Esophagus muscularis mucosa (tissue), 4 donors: ENCODE measurements around the gene MEG3. TPM values are rescaled to one million over a fixed set of nuclear protein-coding genes. Genes with fewer than 3 reads are reported as not detected.

Source experiments
- DNase-seq: peaks from one replicate; pipeline ENCODE4 v3.0.0-alpha.2; 2017; ENCODE audit errors: extremely low spot score
- H3K27ac ChIP-seq, 4 donors: fragments of 200-600 bp; sonication (generic); replicated peaks in 1 of 4; 1 replicate in 3 of 4; 2 replicates in 1 of 4; pipeline ENCODE4 v1.5.1; 2016 to 2019; ENCODE audit warnings: mild to moderate bottlenecking in 1 of 4
- H3K27me3 ChIP-seq, 4 donors: fragments of 200-600 bp; sonication (generic); one replicate each; pipeline versions ENCODE4 v1.5.1 to v1.6.0; 2016 to 2019
- H3K36me3 ChIP-seq, 4 donors: fragments of 200-600 bp; sonication (generic); one replicate each; pipeline ENCODE4 v1.5.1; 2016 to 2019
- H3K4me1 ChIP-seq, 4 donors: fragments of 200-600 bp; sonication (generic); one replicate each; pipeline ENCODE4 v1.5.1; 2016 to 2019
- H3K4me3 ChIP-seq, 4 donors: fragments of 200-600 bp; sonication (generic); 1 replicate in 2 of 4; 2 replicates in 2 of 4; pipeline ENCODE4 v1.5.1; 2016 to 2019; ENCODE audit warnings: mild to moderate bottlenecking in 4 of 4, moderate library complexity in 1 of 4
- H3K9me3 ChIP-seq, 4 donors: fragments of 200-600 bp; sonication (generic); 1 replicate in 3 of 4; 2 replicates in 1 of 4; pipeline ENCODE4 v1.5.1; 2016 to 2019
- EP300 ChIP-seq: sonication (generic); formaldehyde crosslinking; IDR thresholded peaks from one replicate; pipeline ENCODE4 v1.6.1; 2017; ENCODE audit warnings: antibody characterized with exemption
- POLR2A ChIP-seq: fragments of 450-650 bp; IDR thresholded peaks from one replicate; pipeline ENCODE4 v1.6.1; 2017; ENCODE audit warnings: antibody characterized with exemption, moderate library complexity, mild to moderate bottlenecking, low read depth
- POLR2AphosphoS5 ChIP-seq, 2 donors: sonication (generic); formaldehyde crosslinking; IDR thresholded peaks; one replicate each; pipeline ENCODE4 v1.6.1; 2017; ENCODE audit warnings: antibody characterized with exemption in 2 of 2
- WGBS: methylation state at CpG from one replicate; pipeline ENCODE4 v1.1.5; 2018; 5-methylcytosine and 5-hydroxymethylcytosine counted together
- intact Hi-C: fragments of 100-400 bp; cut with DNase I; formaldehyde crosslinking; loops from one replicate; pipeline ENCODE4 v1.15.1; 2023
- total RNA-seq, 4 donors: library from RNA; depleted of rRNA; stranded (reverse); fragments of >200 nt; gene quantifications; one replicate each; pipeline versions ENCODE4 v1.1.0 to v1.2.1, GENCODE V29; 2016
- TF ChIP-seq, protein P1 (sequence below), 3 experiments: fragments of 200-600 bp in 2 of 3; fragments of 450-650 bp in 1 of 3; sonication (generic) in 2 of 3; IDR thresholded peaks; one replicate each; pipeline ENCODE4 v1.5.1; 2017 to 2019; ENCODE audit warnings: antibody characterized with exemption in 3 of 3, mild to moderate bottlenecking in 2 of 3, moderate library complexity in 1 of 3

MEG3 gene
- total RNA-seq, 4 donors from 2014 or later: 9.4 to 53.2 (median 22.1) TPM

DNA sequence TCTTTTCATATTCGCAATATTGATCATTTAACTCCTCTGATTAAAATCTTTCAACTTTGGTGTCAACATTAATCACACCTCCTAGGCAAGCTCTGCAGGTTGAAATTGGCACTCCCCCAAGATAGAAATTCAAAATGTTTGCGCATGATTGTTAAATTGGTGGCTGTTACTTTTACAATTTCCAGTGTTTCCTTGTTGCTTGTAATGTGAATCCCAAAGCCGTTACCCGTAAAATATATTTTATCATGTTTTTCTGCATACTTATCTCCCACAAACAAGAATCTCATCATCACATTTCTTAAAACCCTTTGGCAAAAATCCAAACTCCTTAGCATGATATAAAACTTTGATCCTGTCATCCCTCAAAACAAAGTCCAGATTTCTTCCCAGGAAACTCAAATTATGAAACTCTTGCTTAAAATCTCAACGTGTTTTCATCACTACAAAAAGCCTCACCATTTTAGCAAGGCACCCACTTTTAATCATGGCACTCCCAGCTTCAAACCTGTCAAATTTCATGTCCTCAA lies 62.9 kb downstream of the MEG3 start:
- 79% methylated on average over 5 of the region's 5 CpGs for WGBS
- intact Hi-C loops: no loop called here
- Histone ChIP-seq H3K27ac (no peak overlapping the region), H3K36me3 (no peaks in the 10 kb centered on the region), H3K9me3 (no peaks in the 10 kb centered on the region), H3K4me1 (peaks cover 0 to 4% (median 2%) of the 10 kb centered on the region in 4 donors), H3K4me3 (no peak overlapping the region), H3K27me3 (peaks cover 0 to 19% (median 0%) of the 10 kb centered on the region in 4 donors)
- TF ChIP-seq POLR2AphosphoS5 (IDR thresholded peaks at IDR 0.05): no peak
- TF ChIP-seq, protein P1, sequence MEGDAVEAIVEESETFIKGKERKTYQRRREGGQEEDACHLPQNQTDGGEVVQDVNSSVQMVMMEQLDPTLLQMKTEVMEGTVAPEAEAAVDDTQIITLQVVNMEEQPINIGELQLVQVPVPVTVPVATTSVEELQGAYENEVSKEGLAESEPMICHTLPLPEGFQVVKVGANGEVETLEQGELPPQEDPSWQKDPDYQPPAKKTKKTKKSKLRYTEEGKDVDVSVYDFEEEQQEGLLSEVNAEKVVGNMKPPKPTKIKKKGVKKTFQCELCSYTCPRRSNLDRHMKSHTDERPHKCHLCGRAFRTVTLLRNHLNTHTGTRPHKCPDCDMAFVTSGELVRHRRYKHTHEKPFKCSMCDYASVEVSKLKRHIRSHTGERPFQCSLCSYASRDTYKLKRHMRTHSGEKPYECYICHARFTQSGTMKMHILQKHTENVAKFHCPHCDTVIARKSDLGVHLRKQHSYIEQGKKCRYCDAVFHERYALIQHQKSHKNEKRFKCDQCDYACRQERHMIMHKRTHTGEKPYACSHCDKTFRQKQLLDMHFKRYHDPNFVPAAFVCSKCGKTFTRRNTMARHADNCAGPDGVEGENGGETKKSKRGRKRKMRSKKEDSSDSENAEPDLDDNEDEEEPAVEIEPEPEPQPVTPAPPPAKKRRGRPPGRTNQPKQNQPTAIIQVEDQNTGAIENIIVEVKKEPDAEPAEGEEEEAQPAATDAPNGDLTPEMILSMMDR (IDR thresholded peaks at IDR 0.05): no peak
- no peak for TF ChIP-seq POLR2A
- TF ChIP-seq EP300: no peak
- no peak for DNase-seq

DNA sequence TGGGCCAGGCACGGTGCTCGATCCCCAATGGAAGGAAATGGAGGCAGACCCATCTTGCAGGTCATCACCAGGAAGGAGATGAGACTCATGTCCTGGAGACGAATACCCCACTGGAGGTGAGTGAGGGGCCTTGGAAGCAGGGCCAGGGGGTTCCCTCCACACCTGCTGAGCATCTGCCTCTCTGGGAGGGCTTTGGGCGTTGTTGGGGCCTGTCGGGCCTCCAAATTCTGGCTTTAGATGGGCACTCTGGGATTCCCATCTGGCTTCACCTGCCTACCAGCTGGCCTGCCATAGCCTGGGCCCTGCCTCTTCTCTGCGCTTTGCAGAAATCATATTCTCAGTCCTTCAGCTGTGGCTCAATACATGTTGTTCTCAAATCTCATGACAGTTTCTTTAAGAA lies 63.7 kb downstream of the MEG3 start:
- no peak for DNase-seq
- TF ChIP-seq POLR2AphosphoS5 (IDR thresholded peaks at IDR 0.05) (no peak), EP300 (no peak), POLR2A (no peak)
- TF ChIP-seq, protein P1 (IDR thresholded peaks at IDR 0.05): no peak
- intact Hi-C loops: no loop called here
- H3K9me3 ChIP-seq: no peaks in the 10 kb centered on the region
- no peak overlapping the region for H3K27ac ChIP-seq
- 91% methylated on average over 6 of the region's 6 CpGs for WGBS
- no peak overlapping the region for H3K4me3 ChIP-seq
- peaks cover 0 to 23% (median 0%) of the 10 kb centered on the region in 4 donors for H3K27me3 ChIP-seq
- H3K36me3 ChIP-seq: no peaks in the 10 kb centered on the region
- H3K4me1 ChIP-seq: peaks cover 0 to 4% (median 2%) of the 10 kb centered on the region in 4 donors

GRCh38 chr14:100890061-100890850 lies 64.3 kb downstream of the MEG3 start:
- H3K4me3 ChIP-seq: no peak overlapping the region
- H3K9me3 ChIP-seq: no peaks in the 10 kb centered on the region
- TF ChIP-seq, protein P1 (IDR thresholded peaks at IDR 0.05): no peak
- TF ChIP-seq EP300 (no peak), POLR2A (no peak), POLR2AphosphoS5 (IDR thresholded peaks at IDR 0.05) (no peak)
- no peak for DNase-seq
- no peaks in the 10 kb centered on the region for H3K36me3 ChIP-seq
- peaks cover 0 to 29% (median 0%) of the 10 kb centered on the region in 4 donors for H3K27me3 ChIP-seq
- intact Hi-C loops: no loop called here
- WGBS: 92% methylated on average over 8 of the region's 8 CpGs
- no peak overlapping the region for H3K27ac ChIP-seq
- H3K4me1 ChIP-seq: peaks cover 0 to 4% (median 2%) of the 10 kb centered on the region in 4 donors

GRCh38 chr14:100891051-100891450 lies 65.1 kb downstream of the MEG3 start:
- Histone ChIP-seq H3K4me1 (peaks cover 0 to 4% (median 2%) of the 10 kb centered on the region in 4 donors), H3K27me3 (peaks cover 0 to 37% (median 0%) of the 10 kb centered on the region in 4 donors), H3K27ac (no peak overlapping the region), H3K36me3 (no peaks in the 10 kb centered on the region), H3K9me3 (no peaks in the 10 kb centered on the region), H3K4me3 (no peak overlapping the region)
- DNase-seq: no peak
- intact Hi-C loops: no loop called here
- 89% methylated on average over 9 of the region's 10 CpGs for WGBS
- TF ChIP-seq POLR2AphosphoS5 (IDR thresholded peaks at IDR 0.05) (no peak), POLR2A (no peak), EP300 (no peak)
- TF ChIP-seq, protein P1 (IDR thresholded peaks at IDR 0.05): no peak
